ENCODE data around the gene HSP90AB1. TPM values are rescaled to one million over a fixed set of nuclear protein-coding genes. Genes with fewer than 3 reads are reported as not detected.

HSP90AB1 gene
- total and polyA plus RNA-seq, 11 donors: 375 to 1,040 (median 857) TPM

DNA sequence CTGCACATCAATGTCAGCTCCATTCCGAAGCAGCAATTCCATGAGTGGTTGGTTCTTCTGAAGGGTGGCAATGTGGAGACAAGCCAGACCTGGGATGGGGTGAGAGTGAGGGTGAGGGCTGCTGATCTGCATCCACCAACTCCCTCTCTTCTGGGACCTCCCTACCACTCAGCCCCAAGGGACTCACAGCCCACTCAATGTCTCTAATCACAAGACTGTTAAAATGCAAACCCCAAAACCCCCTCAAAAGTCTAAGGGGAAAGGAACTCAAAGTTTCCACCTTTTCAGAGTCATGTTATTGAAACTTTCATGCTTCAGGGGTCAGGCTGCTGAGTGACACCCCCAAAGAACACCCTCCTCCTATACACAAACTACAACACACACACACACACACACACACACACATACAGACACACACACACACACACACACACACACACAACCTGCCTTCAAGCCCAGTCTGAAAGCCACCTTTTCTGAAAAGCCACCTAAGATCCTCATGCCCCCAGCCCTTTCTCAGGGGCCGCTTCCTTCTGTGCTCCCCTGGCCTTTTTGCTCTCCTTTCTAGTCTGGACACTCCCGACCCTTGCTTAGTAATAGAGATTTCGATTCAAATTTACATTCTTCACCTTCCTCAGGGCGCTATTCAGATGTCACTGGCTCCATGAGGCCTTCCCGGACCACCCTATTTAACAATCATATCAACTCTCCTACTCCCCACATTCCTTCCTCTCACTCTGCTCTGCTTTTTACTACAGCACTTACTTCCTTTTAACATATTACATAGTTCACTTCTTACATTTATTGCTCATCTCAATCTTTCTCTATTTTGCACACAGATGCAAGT, 13.8 kb downstream of the HSP90AB1 start:
- H3K36me3 ChIP-seq: peaks cover 0 to 43% (median 9%) of the 10 kb centered on the region in 9 donors
- H3K9me3 ChIP-seq: no peaks in the 10 kb centered on the region
- peaks cover 3 to 60% (median 40%) of the 10 kb centered on the region in 12 donors for H3K4me1 ChIP-seq
- 90 to 94% (median 92%) methylated on average over 5 to 6 of the region's 6 CpGs for WGBS, 4 donors
- no peak for ATAC-seq
- TF ChIP-seq, protein P1, sequence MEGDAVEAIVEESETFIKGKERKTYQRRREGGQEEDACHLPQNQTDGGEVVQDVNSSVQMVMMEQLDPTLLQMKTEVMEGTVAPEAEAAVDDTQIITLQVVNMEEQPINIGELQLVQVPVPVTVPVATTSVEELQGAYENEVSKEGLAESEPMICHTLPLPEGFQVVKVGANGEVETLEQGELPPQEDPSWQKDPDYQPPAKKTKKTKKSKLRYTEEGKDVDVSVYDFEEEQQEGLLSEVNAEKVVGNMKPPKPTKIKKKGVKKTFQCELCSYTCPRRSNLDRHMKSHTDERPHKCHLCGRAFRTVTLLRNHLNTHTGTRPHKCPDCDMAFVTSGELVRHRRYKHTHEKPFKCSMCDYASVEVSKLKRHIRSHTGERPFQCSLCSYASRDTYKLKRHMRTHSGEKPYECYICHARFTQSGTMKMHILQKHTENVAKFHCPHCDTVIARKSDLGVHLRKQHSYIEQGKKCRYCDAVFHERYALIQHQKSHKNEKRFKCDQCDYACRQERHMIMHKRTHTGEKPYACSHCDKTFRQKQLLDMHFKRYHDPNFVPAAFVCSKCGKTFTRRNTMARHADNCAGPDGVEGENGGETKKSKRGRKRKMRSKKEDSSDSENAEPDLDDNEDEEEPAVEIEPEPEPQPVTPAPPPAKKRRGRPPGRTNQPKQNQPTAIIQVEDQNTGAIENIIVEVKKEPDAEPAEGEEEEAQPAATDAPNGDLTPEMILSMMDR (IDR thresholded peaks at IDR 0.05): no peak
- TF ChIP-seq POLR2A (IDR thresholded peaks at IDR 0.05): no peak
- no peak overlapping the region for H3K27ac ChIP-seq
- H3K27me3 ChIP-seq: no peaks in the 10 kb centered on the region
- peak in 1 of 5 donors; percentile 1 for DNase-seq
- H3K4me3 ChIP-seq: no peak overlapping the region
- intact Hi-C loops (cut with DNase I): loop anchor here in 1 of 10 donors (10.0 kb wide), 1 partner anchor 194 kb away; no protein-coding TSS in a partner anchor

DNA sequence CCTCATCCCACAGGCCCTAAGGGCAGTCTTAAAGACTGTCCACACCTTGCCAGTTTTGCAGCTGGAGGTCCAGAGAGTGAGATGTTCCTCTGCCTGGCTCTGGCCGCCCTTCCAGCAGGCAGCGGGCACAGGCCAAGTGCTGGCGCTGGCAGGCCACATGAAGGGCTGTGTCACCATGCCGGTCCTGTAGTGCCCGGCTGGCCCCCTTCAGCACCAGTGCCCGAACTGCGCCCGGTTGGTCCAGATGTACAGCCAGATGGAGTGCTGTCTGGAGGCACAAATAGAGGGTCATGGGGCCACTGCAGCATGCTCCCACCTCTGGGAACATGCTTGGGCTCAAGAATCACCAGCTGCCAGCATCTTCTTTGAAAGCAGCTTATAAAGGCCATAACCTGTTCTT, 14.7 kb downstream of the HSP90AB1 start:
- Histone ChIP-seq H3K36me3 (peaks cover 0 to 40% (median 6%) of the 10 kb centered on the region in 9 donors), H3K27ac (no peak overlapping the region), H3K4me3 (no peak overlapping the region), H3K9me3 (no peaks in the 10 kb centered on the region), H3K27me3 (no peaks in the 10 kb centered on the region), H3K4me1 (peaks cover 3 to 56% (median 32%) of the 10 kb centered on the region in 12 donors)
- no peak for ATAC-seq
- 95 to 98% (median 97%) methylated on average over 8 of the region's 8 CpGs; no CpG with 5 or more reads in 1 of the 4 donors for WGBS, 4 donors
- peak in 1 of 5 donors; percentile 19 for DNase-seq
- intact Hi-C loops (cut with DNase I): loop anchor here in 1 of 10 donors (10.0 kb wide), 1 partner anchor 193 kb away; no protein-coding TSS in a partner anchor
- TF ChIP-seq, protein P1 (IDR thresholded peaks at IDR 0.05): no peak
- TF ChIP-seq POLR2A (IDR thresholded peaks at IDR 0.05): no peak

DNA sequence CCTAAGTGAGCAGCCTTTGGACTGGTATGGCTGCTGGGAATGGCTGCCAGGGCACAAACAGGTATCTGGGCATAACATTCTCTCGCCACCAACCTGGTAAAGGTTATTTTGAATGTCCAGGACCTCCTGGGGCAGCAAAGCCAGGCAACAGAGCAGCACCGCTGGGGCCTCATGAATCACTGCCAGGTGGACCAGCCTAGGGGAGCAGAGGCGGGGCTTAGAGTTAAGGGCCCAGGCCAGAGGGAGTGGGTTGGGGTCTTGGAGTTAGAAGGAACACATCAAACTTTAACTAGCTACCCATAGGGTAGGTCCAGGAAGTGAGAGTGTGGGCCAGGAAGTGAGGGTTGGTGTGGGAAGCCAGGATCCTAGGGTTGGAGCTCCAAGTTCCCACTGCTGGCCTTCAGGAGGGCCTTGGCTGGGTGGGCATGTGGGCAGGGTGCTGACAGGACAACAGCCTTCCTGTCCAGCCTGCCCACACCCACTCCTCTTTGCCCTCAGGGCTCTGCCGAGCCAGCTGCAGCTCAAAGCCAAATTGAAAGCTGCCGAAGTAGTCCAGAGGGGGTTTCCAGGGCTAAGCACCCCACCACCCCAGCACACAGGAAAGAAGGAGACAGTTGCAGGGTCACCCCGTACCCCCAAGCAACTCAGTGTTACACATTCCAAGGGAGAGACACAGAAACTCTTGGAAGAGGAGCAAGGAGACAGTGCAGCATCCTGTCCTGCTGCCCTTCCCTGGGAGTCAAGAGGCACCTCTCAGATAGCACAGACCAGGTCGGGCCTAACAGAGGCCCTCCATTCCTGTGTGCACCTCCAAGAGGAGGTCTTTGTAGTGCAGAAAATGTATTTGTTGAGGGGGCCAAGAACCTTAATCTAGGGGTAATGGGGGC, 15.8 kb downstream of the HSP90AB1 start:
- Histone ChIP-seq H3K27me3 (peaks cover 0 to under 1% (median 0%) of the 10 kb centered on the region in 9 donors), H3K36me3 (peaks cover 0 to 40% (median 6%) of the 10 kb centered on the region in 9 donors), H3K27ac (peak overlapping the region in 3 of 12 donors; percentile 80 to 93 (median 82)), H3K9me3 (no peaks in the 10 kb centered on the region), H3K4me3 (peak overlapping the region in 7 of 12 donors; percentile 72 to 96 (median 81)), H3K4me1 (peaks cover 2 to 51% (median 28%) of the 10 kb centered on the region in 12 donors)
- 68 to 84% (median 73%) methylated on average over 5 to 7 of the region's 7 CpGs for WGBS, 4 donors
- intact Hi-C loops (cut with DNase I): loop anchor here in 1 of 10 donors (10.0 kb wide), 1 partner anchor 192 kb away; no protein-coding TSS in a partner anchor
- DNase-seq: peak in 1 of 5 donors; percentile 27
- no peak for ATAC-seq
- no peak for TF ChIP-seq POLR2A (IDR thresholded peaks at IDR 0.05)
- TF ChIP-seq, protein P1 (IDR thresholded peaks at IDR 0.05): no peak

All from heart left ventricle (tissue), 16 donors.